GM12878 (cell line): ENCODE results near the gene ENTPD3. TPM values are rescaled to one million over a fixed set of nuclear protein-coding genes. Genes with fewer than 3 reads are reported as not detected.

Experiments used
- ATAC-seq: fragments of 200-7000 bp; cut with Tn5 transposase; 3 replicates; pipeline ENCODE4 v1.9.1; 2020; ENCODE audit warnings: mild to moderate bottlenecking, moderate library complexity
- BruUV-seq: library from RNA; stranded (reverse); fragments of 400-500 nt; replicated peaks from 2 replicates; lab custom pipeline; 2021; lab: Mats Ljungman, UMichigan
- CTCF ChIA-PET: fragments of 300-600 bp; sonication (Branson Sonifier 250); formaldehyde crosslinking; extraction: SDS; loops from one replicate; lab custom pipeline; 2021; ENCODE audit warnings: inconsistent platforms; lab: Yijun Ruan, JAX
- POLR2A ChIA-PET: fragments of 350-600 bp; formaldehyde crosslinking; extraction: SDS; loops from one replicate; lab custom pipeline; 2021; ENCODE audit warnings: inconsistent platforms; lab: Charles Lee
- RAD21 ChIA-PET: fragments of 300-600 bp; sonication (Branson Sonifier 250); formaldehyde crosslinking; loops from one replicate; lab custom pipeline; 2023; ENCODE audit warnings: antibody characterized with exemption; ENCODE audit not compliant: unreplicated experiment; lab: Charles Lee
- SMC1A ChIA-PET: fragments of 300-600 bp; sonication (Branson Sonifier 250); formaldehyde crosslinking; loops from one replicate; lab custom pipeline; 2023; ENCODE audit not compliant: unreplicated experiment, uncharacterized antibody; lab: Charles Lee
- DNase-seq: peaks from one replicate; pipeline ENCODE4 v3.0.0-alpha.2; 2011; ENCODE audit warnings: low read depth, low spot score
- FAIRE-seq: peaks from 3 replicates; lab custom pipeline; 2011; peaks lifted over from hg19 to GRCh38; lab: Jason Lieb, UNC
- H2AFZ ChIP-seq: 2 replicates; pipeline ENCODE4 v1.6.0; 2011; ENCODE audit warnings: low read depth, low read length, control low read depth; ENCODE audit not compliant: control insufficient read depth
- H3K27ac ChIP-seq: 2 replicates; pipeline ENCODE4 v1.5.1; 2011; ENCODE audit warnings: control low read depth; ENCODE audit not compliant: control insufficient read depth, insufficient read depth
- H3K27me3 ChIP-seq, 2 experiments: replicated peaks in 1 of 2; 2 replicates each; pipeline versions ENCODE4 v1.6.0 to v1.6.1; 2011; ENCODE audit warnings: low read length in 1 of 2; ENCODE audit not compliant: control insufficient read depth in 2 of 2, insufficient read depth in 2 of 2
- H3K36me3 ChIP-seq, 2 experiments: 2 replicates each; pipeline ENCODE4 v1.5.1; 2011; ENCODE audit warnings: low read length in 1 of 2; ENCODE audit not compliant: control insufficient read depth in 2 of 2, insufficient read depth in 2 of 2
- H3K4me1 ChIP-seq: 2 replicates; pipeline ENCODE4 v1.6.1; 2011; ENCODE audit warnings: mild to moderate bottlenecking, low read length, moderate library complexity, mixed read lengths; ENCODE audit not compliant: control insufficient read depth, insufficient read depth
- H3K4me2 ChIP-seq: 2 replicates; pipeline ENCODE4 v1.6.0; 2011; ENCODE audit warnings: control low read depth; ENCODE audit not compliant: control insufficient read depth, insufficient read depth
- H3K4me3 ChIP-seq: fragments of 200-600 bp; sonication (generic); 2 replicates; pipeline ENCODE4 v1.5.1; 2016
- H3K79me2 ChIP-seq: 2 replicates; pipeline ENCODE4 v1.6.0; 2011; ENCODE audit warnings: low read length; ENCODE audit not compliant: control insufficient read depth, insufficient read depth
- H3K9ac ChIP-seq: 2 replicates; pipeline ENCODE4 v1.8.0; 2011; ENCODE audit warnings: low read length, control low read depth, mixed read lengths; ENCODE audit not compliant: control insufficient read depth, insufficient read depth
- H3K9me3 ChIP-seq: replicated peaks from 3 replicates; pipeline ENCODE4 v1.5.1; 2011; ENCODE audit warnings: mild to moderate bottlenecking, low read length; ENCODE audit not compliant: control insufficient read depth, insufficient read depth
- H4K20me1 ChIP-seq: 2 replicates; pipeline ENCODE4 v1.6.0; 2011; ENCODE audit not compliant: control insufficient read depth, insufficient read depth
- E2F8 ChIP-seq: fragments of 450-650 bp; IDR thresholded peaks from 2 replicates; pipeline ENCODE4 v1.6.1; 2018; ENCODE audit warnings: mild to moderate bottlenecking, low read depth, moderate library complexity; ENCODE audit not compliant: partially characterized antibody
- HDAC2 ChIP-seq: fragments of 200-600 bp; sonication (generic); IDR thresholded peaks from 2 replicates; pipeline ENCODE4 v1.6.1; 2017
- HDGF ChIP-seq: fragments of 450-650 bp; IDR thresholded peaks from 2 replicates; pipeline ENCODE4 v1.6.1; 2016; ENCODE audit warnings: antibody characterized with exemption
- MAX ChIP-seq: IDR thresholded peaks from 2 replicates; pipeline ENCODE4 v1.6.1; 2012; ENCODE audit warnings: low read depth, low read length, improper control_type of control experiment
- POU2F2 ChIP-seq: IDR thresholded peaks from 3 replicates; pipeline ENCODE4 v1.6.1; 2011; ENCODE audit warnings: low read depth, mild to moderate bottlenecking, low read length, borderline replicate concordance
- SMAD1 ChIP-seq: fragments of 450-650 bp; IDR thresholded peaks from 2 replicates; pipeline ENCODE4 v1.6.1; 2018; ENCODE audit warnings: mild to moderate bottlenecking, low read depth; ENCODE audit not compliant: partially characterized antibody
- SMARCA5 ChIP-seq: fragments of 450-650 bp; IDR thresholded peaks from 2 replicates; pipeline ENCODE4 v1.6.1; 2017; ENCODE audit warnings: mild to moderate bottlenecking
- TCF3 ChIP-seq: IDR thresholded peaks from 2 replicates; pipeline ENCODE4 v1.6.1; 2012; ENCODE audit warnings: low read depth, mild to moderate bottlenecking, low read length, borderline replicate concordance; ENCODE audit not compliant: insufficient read depth
- WGBS: methylation state at CpG from one replicate; pipeline ENCODE4 v1.1.6; 2016; ENCODE audit warnings: low lambda C conversion rate; ENCODE audit not compliant: insufficient replicate concordance, insufficient coverage; ENCODE audit errors: missing lambda C conversion rate; 5-methylcytosine and 5-hydroxymethylcytosine counted together
- in situ Hi-C: fragments of 300-500 bp; cut with MboI; formaldehyde crosslinking; loops from 9 replicates; pipeline ENCODE4 v1.14.3; 2018; ENCODE audit warnings: mixed read lengths
- intact Hi-C: fragments of 100-400 bp; cut with micrococcal nuclease; formaldehyde crosslinking; loops from one replicate; pipeline ENCODE4 v1.14.2; 2022; ENCODE audit not compliant: unreplicated experiment
- polyA plus RNA-seq, 11 experiments: library from polyadenylated mRNA; depleted of rRNA in 4 of 11; unstranded in 6 of 11; stranded (reverse) in 5 of 11; fragments of >200 nt; fragmentation: Nextera tagmentation in 4 of 11; fragmentation: Illumina TruSeq in 1 of 11; extraction: Ambion mirVana in 4 of 11; extraction: Trizol in 1 of 11; gene quantifications; 1 replicate in 1 of 11; 2 replicates in 10 of 11; pipeline versions ENCODE4 v1.2.1 to v1.2.3, GENCODE V29; 2011 to 2016; ENCODE audit warnings: inconsistent platforms in 2 of 11, missing spikeins in 2 of 11, low read depth in 1 of 11
- total RNA-seq, 4 experiments: library from RNA; depleted of rRNA in 3 of 4; stranded (reverse); fragments of >200 nt in 3 of 4; fragmentation: Illumina TruSeq in 1 of 4; extraction: Trizol in 1 of 4; gene quantifications; 2 replicates each; pipeline versions ENCODE4 v1.2.1 to v1.2.3, GENCODE V29; 2013 to 2021

ENTPD3 gene
- total and polyA plus RNA-seq, 10 of the 15 experiments (the other 5 are each of a cell fraction or from before 2014, with no cell fraction given): 0.03 TPM; not detected in 9

GRCh38 chr3:40369716-40370115 lies 17.3 kb upstream of the ENTPD3 start:
- TF ChIP-seq MAX: no peak
- no peak for TF ChIP-seq TCF3
- TF ChIP-seq E2F8: no peak
- ChIA-PET CTCF (no interaction called here), POLR2A (no interaction called here)

GRCh38 chr3:40377822-40378221 lies 9.2 kb upstream of the ENTPD3 start:
- FAIRE-seq (no peak), ATAC-seq (no peak), DNase-seq (no peak)
- ChIA-PET RAD21 (no interaction called here), CTCF (no interaction called here), SMC1A (no interaction called here), POLR2A (interaction anchor here (0.7 kb wide), 1 partner anchor 71 kb away, joined by 3 read pairs; no protein-coding TSS in a partner anchor)
- intact Hi-C loops (no loop called here), in situ Hi-C loops (no loop called here)
- no TSS peak for BruUV-seq
- H3K9me3 ChIP-seq: no peaks in the 10 kb centered on the region
- H3K36me3 ChIP-seq: no peaks in the 10 kb centered on the region
- no peaks in the 10 kb centered on the region for H3K79me2 ChIP-seq
- H3K27ac ChIP-seq: no peak overlapping the region
- H3K4me2 ChIP-seq: no peak overlapping the region
- no peak overlapping the region for H3K9ac ChIP-seq
- no peak overlapping the region for H3K4me3 ChIP-seq
- no peak for TF ChIP-seq POU2F2
- no peak for TF ChIP-seq HDAC2
- TF ChIP-seq SMARCA5: no peak
- no peak for TF ChIP-seq SMAD1
- TF ChIP-seq HDGF: no peak
- no peaks in the 10 kb centered on the region for H3K4me1 ChIP-seq
- WGBS: 61% methylated on average over 1 of the region's 1 CpG
- H3K27me3 ChIP-seq: no peaks in the 10 kb centered on the region
- no peaks in the 10 kb centered on the region for H4K20me1 ChIP-seq
- H2AFZ ChIP-seq: no peak overlapping the region

More at GRCh38 chr3:40369716-40370115, 17.3 kb upstream of the ENTPD3 start:
- 38% methylated on average over 1 of the region's 1 CpG for WGBS
- Histone ChIP-seq H3K9me3 (no peaks in the 10 kb centered on the region), H3K9ac (no peak overlapping the region), H3K27ac (no peak overlapping the region), H3K4me2 (no peak overlapping the region), H3K4me1 (no peaks in the 10 kb centered on the region), H3K4me3 (no peak overlapping the region), H4K20me1 (no peaks in the 10 kb centered on the region), H3K27me3 (peaks cover 0 to 2% of the 10 kb centered on the region in 2 experiments; a peak in 1 of 4 replicates), H3K79me2 (no peaks in the 10 kb centered on the region), H3K36me3 (no peaks in the 10 kb centered on the region), H2AFZ (no peak overlapping the region)
- BruUV-seq: no TSS peak
- DNase-seq: no peak
- in situ Hi-C loops: no loop called here
- no peak for ATAC-seq
- SMC1A ChIA-PET: no interaction called here
- intact Hi-C loops: no loop called here
- FAIRE-seq: no peak
- RAD21 ChIA-PET: no interaction called here
